Stimulated activated CD4-positive, alpha-beta T cell treated with anti-CD3 and anti-CD28 coated beads, TNF-alpha, amount 100 ng/mL, for 4 hours (primary cell): ENCODE results near the gene DOK7.

ENCODE experiments used
- DNase-seq, 3 experiments: peaks; one replicate each; pipeline ENCODE4 v3.0.0-alpha.2; 2020; ENCODE audit warnings: low read depth in 3 of 3

DOK7 gene, protein sequence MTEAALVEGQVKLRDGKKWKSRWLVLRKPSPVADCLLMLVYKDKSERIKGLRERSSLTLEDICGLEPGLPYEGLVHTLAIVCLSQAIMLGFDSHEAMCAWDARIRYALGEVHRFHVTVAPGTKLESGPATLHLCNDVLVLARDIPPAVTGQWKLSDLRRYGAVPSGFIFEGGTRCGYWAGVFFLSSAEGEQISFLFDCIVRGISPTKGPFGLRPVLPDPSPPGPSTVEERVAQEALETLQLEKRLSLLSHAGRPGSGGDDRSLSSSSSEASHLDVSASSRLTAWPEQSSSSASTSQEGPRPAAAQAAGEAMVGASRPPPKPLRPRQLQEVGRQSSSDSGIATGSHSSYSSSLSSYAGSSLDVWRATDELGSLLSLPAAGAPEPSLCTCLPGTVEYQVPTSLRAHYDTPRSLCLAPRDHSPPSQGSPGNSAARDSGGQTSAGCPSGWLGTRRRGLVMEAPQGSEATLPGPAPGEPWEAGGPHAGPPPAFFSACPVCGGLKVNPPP

GRCh38 chr4:3462790-3463415 is at the start of gene DOK7:
DOK7 (plus strand) TSS chr4:3463306; CDS start chr4:3463376, 70 bp downstream.
- DNase-seq, result no peak

DNA sequence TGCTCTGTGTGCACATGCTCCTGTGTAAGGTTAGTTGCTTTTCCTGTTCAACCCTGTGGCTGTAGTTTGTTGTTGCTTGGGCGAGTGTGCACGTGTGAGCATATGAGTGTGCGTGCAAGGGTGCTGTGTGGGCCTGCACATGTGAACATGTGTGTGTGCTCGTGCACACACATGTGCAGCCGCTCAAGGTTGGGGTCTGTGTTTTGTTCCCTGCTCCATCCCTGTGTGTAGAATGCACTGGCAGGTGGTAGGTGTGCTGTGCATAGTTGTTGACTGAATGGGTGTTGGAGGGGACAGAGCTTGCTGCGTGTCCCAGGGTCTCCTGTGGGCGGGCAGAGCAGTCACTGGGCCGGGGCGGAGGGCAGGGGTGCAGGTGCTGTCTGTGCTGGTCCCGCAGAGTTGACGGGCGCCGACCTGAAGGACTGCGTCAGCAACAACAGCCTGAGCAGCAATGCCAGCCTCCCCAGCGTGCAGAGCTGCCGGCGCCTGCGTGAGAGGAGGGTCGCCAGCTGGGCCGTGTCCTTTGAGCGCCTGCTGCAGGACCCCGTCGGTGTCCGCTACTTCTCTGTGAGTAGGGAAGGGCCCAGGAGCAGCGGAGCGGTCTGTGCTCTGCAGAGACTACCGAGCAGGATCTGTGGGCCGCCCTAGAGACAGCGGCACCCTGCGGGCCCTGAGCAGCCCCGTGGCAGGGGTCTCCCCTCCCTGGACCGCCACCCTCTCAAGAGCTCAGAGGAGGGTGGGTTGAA is 49.3 kb upstream of the DOK7 start:
- no peak for DNase-seq

DNA sequence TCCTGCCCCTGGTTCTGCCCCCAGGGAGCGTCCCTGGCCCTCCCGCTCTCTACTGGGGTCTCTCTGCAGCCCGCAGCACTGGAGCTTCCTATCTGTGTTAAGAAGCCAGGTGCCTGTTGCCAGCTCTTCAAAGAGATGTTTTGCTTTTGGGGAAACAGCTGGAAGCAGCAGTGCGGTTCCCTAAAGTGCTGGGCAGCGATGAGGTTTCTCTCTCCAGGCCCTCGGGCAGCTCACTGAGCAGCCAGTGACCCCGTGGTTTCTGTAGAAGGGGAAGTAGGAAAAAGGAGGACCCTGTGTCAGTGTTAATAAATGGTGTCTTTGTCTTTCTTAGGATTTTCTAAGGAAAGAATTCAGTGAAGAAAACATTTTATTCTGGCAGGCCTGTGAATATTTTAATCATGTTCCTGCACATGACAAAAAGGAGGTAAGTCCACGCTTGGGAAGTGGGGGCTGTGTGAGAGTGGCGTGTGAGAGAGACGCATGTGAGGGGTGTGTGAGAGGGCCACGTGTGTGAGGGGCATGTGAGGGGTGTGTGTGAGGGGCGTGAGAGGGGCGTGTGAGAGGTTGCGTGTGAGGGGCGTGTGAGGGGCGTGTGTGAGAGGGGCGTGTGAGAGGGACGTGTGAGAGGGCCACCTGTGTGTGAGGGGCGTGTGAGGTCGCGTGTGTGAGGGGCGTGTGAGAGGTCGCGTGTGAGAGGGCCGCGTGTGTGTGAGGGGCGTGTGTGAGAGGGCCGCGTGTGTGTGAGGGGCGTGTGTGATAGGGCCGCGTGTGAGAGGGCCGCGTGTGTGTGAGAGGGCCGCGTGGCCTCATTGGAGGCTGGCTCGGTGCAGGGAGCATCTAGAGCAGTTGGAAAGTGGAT is 48.5 kb upstream of the DOK7 start:
- no peak for DNase-seq

- DNase-seq, result no peak
Measured at GRCh38 chr4:3415471-3416141, 47.5 kb upstream of the DOK7 start.

DNA sequence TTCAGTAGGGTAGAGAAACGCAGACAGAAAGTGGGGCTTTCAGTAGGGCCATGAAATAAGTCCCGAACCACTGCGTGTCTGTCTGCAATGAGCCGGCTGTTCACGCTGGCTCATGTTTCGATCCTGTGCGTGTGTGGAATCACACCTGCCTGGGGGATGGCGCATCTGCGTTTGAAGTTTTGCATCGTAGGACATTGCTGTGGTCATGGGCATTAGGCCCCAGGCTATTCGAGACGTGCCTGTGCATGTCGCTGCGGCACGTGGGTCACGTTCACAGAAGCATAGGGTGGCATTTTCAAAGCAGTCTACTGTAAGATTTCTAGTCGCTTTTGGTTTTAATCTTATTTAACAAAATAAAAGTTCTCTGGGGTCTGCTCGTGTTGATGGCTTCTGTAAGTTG is 46.8 kb upstream of the DOK7 start:
- DNase-seq, result no peak

- no peak for DNase-seq
Measured at GRCh38 chr4:3416821-3417221, 46.3 kb upstream of the DOK7 start.

- no peak for DNase-seq
Measured at GRCh38 chr4:3417448-3417847, 45.7 kb upstream of the DOK7 start.

GRCh38 chr4:3418029-3418762 is 44.9 kb upstream of the DOK7 start:
- no peak for DNase-seq

- DNase-seq, result no peak
Measured at GRCh38 chr4:3419836-3420605, 43.1 kb upstream of the DOK7 start.

DNA sequence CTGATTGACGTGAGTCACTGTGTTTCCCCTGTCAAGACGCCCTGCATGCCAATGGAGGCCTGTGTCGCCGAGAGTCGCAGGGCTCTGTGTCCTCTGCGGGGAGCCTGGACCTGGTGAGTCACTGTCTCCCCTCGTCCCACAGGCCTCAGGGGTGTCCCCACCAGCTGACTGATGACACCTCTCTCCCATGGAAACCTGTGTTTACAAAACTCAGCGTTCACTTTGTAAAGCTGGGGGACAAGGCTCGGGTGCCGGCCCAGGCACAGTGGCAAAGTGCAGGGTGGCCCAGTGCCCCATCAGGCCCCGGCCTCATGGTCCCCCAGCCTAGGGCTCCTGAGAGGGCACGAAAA is 42.5 kb upstream of the DOK7 start:
- no peak for DNase-seq

- no peak for DNase-seq
Measured at GRCh38 chr4:3420956-3421355, 42.1 kb upstream of the DOK7 start.

DNA sequence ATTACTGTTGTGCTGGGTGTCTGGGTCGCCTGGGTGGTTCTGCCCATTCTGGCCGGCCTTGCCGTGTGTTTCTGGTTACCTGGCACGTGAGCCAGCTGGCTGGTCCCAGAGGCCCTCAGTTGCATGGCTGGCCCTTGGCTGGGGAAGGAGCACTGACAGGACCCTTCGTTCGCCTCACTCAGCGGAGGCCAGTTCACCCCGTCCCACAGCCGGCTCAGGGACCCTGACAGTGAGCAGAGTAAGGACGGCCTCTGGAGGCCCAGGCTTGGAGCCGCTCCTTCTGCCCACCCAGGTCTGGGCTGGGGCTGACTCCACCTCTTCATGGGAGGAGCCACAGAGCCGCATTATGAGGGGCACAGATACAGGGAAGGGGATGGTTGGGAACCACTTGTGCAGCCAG is 41.6 kb upstream of the DOK7 start:
- DNase-seq, result no peak

- DNase-seq, result no peak
Measured at GRCh38 chr4:3422241-3422801, 40.8 kb upstream of the DOK7 start.

- no peak for DNase-seq
Measured at GRCh38 chr4:3422808-3423297, 40.3 kb upstream of the DOK7 start.

DNA sequence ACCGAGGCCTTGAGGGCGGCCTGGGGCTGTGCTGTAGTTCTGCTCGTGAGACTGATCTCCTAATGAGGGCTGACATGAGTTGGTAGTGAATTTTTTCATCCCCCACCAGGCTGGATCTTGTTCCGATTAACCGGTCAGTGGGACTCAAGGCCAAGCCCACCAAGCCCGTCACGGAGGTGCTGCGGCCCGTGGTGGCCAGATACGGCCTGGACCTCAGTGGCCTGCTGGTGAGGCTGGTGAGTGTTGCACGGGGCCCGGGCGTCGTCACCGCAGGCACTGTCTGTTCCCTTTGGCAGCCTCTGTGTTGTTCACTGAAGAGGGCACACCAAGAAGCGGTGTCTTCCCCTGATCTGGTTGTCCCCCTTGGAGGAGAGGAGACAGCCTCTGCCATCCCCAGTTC is 39.7 kb upstream of the DOK7 start:
- no peak for DNase-seq

DNA sequence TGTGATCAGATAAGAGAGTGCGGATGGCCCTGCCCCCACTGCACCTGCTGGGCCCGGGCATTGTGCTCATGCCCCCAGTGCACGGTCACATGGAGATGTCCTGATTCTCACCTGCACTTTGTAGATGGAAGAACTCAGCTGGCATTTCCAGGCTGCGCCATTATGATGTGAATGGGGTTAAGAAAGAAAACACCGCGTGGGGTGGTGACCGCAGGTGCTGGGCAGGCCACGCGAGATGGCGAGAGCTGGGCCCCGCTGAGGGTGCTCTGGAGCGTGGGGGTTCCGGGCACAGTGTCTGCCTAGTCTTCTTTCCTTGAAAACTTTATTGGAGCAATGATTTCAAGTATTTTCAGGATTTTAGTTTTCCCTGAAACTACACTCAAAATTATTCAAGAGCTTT is 39.2 kb upstream of the DOK7 start:
- DNase-seq, result no peak

DNA sequence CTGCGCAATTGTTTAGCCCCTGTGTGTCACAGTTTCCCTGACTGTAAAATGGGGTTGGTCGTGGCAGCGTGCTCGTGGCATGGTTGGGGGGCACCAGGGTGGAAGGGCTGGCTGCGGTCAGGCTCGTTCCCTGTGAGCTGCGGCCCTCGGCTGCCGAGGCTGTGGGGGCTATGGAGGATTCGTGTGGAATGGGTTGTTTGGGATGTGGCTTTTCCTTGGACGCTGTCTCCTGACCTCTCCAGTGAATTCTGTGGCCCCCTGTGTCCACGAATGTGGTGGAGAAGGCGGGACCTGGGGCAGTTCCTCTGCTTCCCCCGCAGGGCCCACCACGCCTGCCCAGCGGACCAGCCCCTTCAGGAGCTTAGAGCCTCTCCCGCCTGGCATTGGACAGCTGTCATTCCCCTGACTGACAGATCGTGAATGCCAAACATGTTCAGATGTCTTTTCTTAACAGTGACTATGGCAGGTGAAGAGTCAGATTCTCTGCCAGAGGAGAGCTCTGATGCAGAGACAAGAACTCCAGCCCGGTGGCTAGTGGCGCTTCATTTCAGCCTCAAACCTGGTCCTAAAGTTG is 38.5 kb upstream of the DOK7 start:
- DNase-seq, result no peak

- DNase-seq, result no peak
Measured at GRCh38 chr4:3426465-3427133, 36.5 kb upstream of the DOK7 start.
